ENCODE measurements around the gene TAS2R42.

TAS2R42 gene

GRCh38 chr12:11186837-11187236, at the start of gene TAS2R42:
Gene TAS2R42 (minus strand): TSS chr12:11186937. CDS start chr12:11186937, 0 bp downstream.
- no peak for DNase-seq (ENCODE audit: low read depth)

- no peak for DNase-seq (ENCODE audit: low read depth)
These were observed 46.8 kb upstream of the TAS2R42 start for GRCh38 chr12:11233532-11233931.

GRCh38 chr12:11228296-11228879, 41.7 kb upstream of the TAS2R42 start:
- DNase-seq (ENCODE audit: low read depth), result no peak

- no peak for DNase-seq (ENCODE audit: low read depth)
These were observed 40.6 kb upstream of the TAS2R42 start for GRCh38 chr12:11227373-11227772.

- no peak for DNase-seq (ENCODE audit: low read depth)
These were observed 22.4 kb upstream of the TAS2R42 start for GRCh38 chr12:11209113-11209512.

- no peak for DNase-seq (ENCODE audit: low read depth)
These were observed 17.4 kb upstream of the TAS2R42 start for GRCh38 chr12:11204173-11204572.

GRCh38 chr12:11202811-11203210, 16.1 kb upstream of the TAS2R42 start:
- no peak for DNase-seq (ENCODE audit: low read depth)

- DNase-seq (ENCODE audit: low read depth), result no peak
These were observed 3.7 kb downstream of the TAS2R42 start for GRCh38 chr12:11183011-11183410.

- no peak for DNase-seq (ENCODE audit: low read depth)
These were observed 4.2 kb downstream of the TAS2R42 start for GRCh38 chr12:11182529-11182928.

- DNase-seq (ENCODE audit: low read depth), result no peak
These were observed 8.5 kb downstream of the TAS2R42 start for GRCh38 chr12:11178250-11178649.

- no peak for DNase-seq (ENCODE audit: low read depth)
These were observed 12.7 kb downstream of the TAS2R42 start for GRCh38 chr12:11174022-11174421.

- DNase-seq (ENCODE audit: low read depth), result no peak
These were observed 14.6 kb downstream of the TAS2R42 start for GRCh38 chr12:11171969-11172675.

- DNase-seq (ENCODE audit: low read depth), result peak; percentile 77
These were observed 15.4 kb downstream of the TAS2R42 start, which contains the start of gene SMIM10L1 for GRCh38 chr12:11171145-11171968. Gene SMIM10L1 (plus strand): TSS chr12:11171194. CDS start chr12:11171357, 163 bp downstream.

- no peak for DNase-seq (ENCODE audit: low read depth)
These were observed 16.0 kb downstream of the TAS2R42 start for GRCh38 chr12:11170810-11171144.

- DNase-seq (ENCODE audit: low read depth), result no peak
These were observed 20.4 kb downstream of the TAS2R42 start for GRCh38 chr12:11166300-11166699.

GRCh38 chr12:11164384-11164783, 22.4 kb downstream of the TAS2R42 start:
- no peak for DNase-seq (ENCODE audit: low read depth)

GRCh38 chr12:11162502-11162901, 24.2 kb downstream of the TAS2R42 start:
- DNase-seq (ENCODE audit: low read depth), result no peak

GRCh38 chr12:11158885-11159444, 27.8 kb downstream of the TAS2R42 start:
- DNase-seq (ENCODE audit: low read depth), result no peak

- DNase-seq (ENCODE audit: low read depth), result no peak
These were observed 32.3 kb downstream of the TAS2R42 start for GRCh38 chr12:11154400-11154925.

GRCh38 chr12:11152725-11153124, 34.0 kb downstream of the TAS2R42 start:
- no peak for DNase-seq (ENCODE audit: low read depth)

GRCh38 chr12:11150832-11151231, 35.9 kb downstream of the TAS2R42 start:
- no peak for DNase-seq (ENCODE audit: low read depth)

- DNase-seq (ENCODE audit: low read depth), result no peak
These were observed 39.3 kb downstream of the TAS2R42 start for GRCh38 chr12:11147420-11147819.

All from stimulated activated CD8-positive, alpha-beta memory T cell treated with anti-CD3 and anti-CD28 coated beads, Interleukin-12 subunit alpha, Interleukin-12 subunit beta, amount 100 ng/mL, for 1 hour (primary cell).